HepG2 (cell line): ENCODE data around the gene SLC1A5. TPM values are rescaled to one million over a fixed set of nuclear protein-coding genes. Genes with fewer than 3 reads are reported as not detected.

ENCODE experiments used
- ESRRA ChIP-seq: sonication (generic); formaldehyde crosslinking; IDR thresholded peaks from 2 replicates; pipeline ENCODE4 v1.5.1; 2020; ENCODE audit warnings: mild to moderate bottlenecking, low read depth, missing genetic modification reagents
- HMG20B ChIP-seq: conservative IDR thresholded peaks from 2 replicates; pipeline ENCODE4 v1.6.1; 2016; ENCODE audit warnings: missing genetic modification reagents, missing compliant biosample characterization
- KDM2A ChIP-seq: sonication (generic); formaldehyde crosslinking; IDR thresholded peaks from 2 replicates; pipeline ENCODE4 v1.4.0; 2020; ENCODE audit warnings: low read depth, missing genetic modification reagents, borderline replicate concordance
- MXI1 ChIP-seq: IDR thresholded peaks from 3 replicates; pipeline ENCODE4 v1.6.1; 2012; ENCODE audit warnings: low read depth, low read length, inconsistent platforms, borderline replicate concordance
- RBAK ChIP-seq: sonication (generic); formaldehyde crosslinking; IDR thresholded peaks from 2 replicates; pipeline ENCODE4 v1.5.1; 2020; ENCODE audit warnings: mild to moderate bottlenecking, missing genetic modification reagents
- ZHX2 ChIP-seq, 2 experiments: sonication (generic) in 1 of 2; formaldehyde crosslinking in 1 of 2; IDR thresholded peaks; 2 replicates each; pipeline versions ENCODE4 v1.6.1 to v1.9.0; 2014 to 2022; ENCODE audit warnings: antibody characterized with exemption in 1 of 2, borderline replicate concordance in 1 of 2, inconsistent platforms in 1 of 2, low read depth in 1 of 2, missing genetic modification reagents in 1 of 2
- ZMYM3 ChIP-seq: sonication (generic); formaldehyde crosslinking; IDR thresholded peaks from 2 replicates; pipeline ENCODE4 v1.5.1; 2020; ENCODE audit warnings: mild to moderate bottlenecking, missing genetic modification reagents
- ZNF362 ChIP-seq: sonication (generic); formaldehyde crosslinking; IDR thresholded peaks from 2 replicates; pipeline ENCODE4 v1.4.0; 2020; ENCODE audit warnings: missing genetic modification reagents, mild to moderate bottlenecking, borderline replicate concordance
- ZNF800 ChIP-seq: sonication (generic); formaldehyde crosslinking; IDR thresholded peaks from 2 replicates; pipeline ENCODE4 v1.4.0; 2020; ENCODE audit warnings: missing genetic modification reagents
- polyA plus RNA-seq, 8 experiments: library from polyadenylated mRNA; depleted of rRNA in 3 of 8; stranded (reverse) in 7 of 8; unstranded in 1 of 8; fragments of >200 nt; fragmentation: Illumina TruSeq in 4 of 8; extraction: Trizol in 4 of 8; gene quantifications; 2 replicates each; pipeline versions ENCODE4 v1.2.1 to v1.2.3, GENCODE V29; 2011 to 2016; ENCODE audit warnings: low read depth in 4 of 8, missing spikeins in 1 of 8, mixed read lengths in 1 of 8; ENCODE audit not compliant: insufficient read depth in 1 of 8
- total RNA-seq, 5 experiments: library from RNA; depleted of rRNA; stranded (reverse); fragments of >200 nt; fragmentation: Illumina TruSeq; extraction: Trizol; gene quantifications; 2 replicates each; pipeline ENCODE4 v1.2.3, GENCODE V29; 2016; ENCODE audit warnings: low read depth in 1 of 5
- TF ChIP-seq, protein P1 (sequence below): sonication (generic); formaldehyde crosslinking; IDR thresholded peaks from 2 replicates; pipeline ENCODE4 v1.4.0; 2020; ENCODE audit warnings: missing genetic modification reagents, borderline replicate concordance
- TF ChIP-seq, protein P2 (sequence below): sonication (generic); formaldehyde crosslinking; IDR thresholded peaks from 2 replicates; pipeline ENCODE4 v1.5.0; 2020; ENCODE audit warnings: missing genetic modification reagents, mild to moderate bottlenecking, borderline replicate concordance

The SLC1A5 gene
- total and polyA plus RNA-seq, 2 of the 13 experiments (the other 11 are each of a cell fraction or from before 2014, with no cell fraction given), result 120 to 159 TPM

DNA sequence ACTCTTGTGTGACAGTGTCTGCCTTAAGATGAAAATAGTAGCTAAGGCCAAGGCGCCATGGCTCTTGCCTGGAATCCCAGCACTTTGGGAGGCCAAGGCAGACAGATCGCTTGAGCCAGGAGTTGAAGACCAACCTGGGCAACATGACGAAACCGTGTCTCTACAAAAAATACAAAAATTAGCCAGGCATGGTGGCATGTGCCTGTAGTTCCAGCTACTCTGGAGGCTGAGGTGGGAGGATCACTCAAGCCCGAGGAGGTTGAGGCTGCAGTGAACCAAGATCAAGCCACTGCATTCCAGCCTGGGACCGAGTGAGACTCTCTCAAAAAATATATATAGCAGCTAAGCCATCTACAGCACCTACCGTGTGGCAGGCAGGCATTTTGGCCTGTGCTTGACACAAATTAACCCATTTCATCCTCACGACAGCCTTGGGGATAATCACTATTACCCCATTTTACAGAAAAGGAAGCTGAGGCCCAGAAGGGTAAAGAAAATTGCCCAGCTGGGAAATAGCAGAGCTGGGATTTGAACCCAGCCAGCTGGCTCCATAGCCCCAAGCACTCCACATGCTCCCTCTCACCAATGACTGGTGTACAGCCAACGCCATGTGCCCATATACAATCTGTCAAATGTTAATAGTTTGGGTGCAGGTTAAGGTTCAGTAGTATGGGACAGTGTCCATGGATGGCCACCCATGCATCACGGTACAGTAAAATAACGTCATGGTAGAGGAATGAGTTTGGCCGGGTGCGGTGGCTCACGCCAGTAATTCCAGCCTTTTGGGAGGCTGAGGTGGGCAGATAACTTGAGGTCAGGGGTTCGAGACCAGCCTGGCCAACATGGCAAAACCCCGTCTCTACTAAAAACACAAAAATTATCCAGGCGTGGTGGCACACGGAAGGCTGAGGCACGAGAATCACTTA lies 3.1 kb downstream of the SLC1A5 start (continued):
- TF ChIP-seq ZHX2 (IDR thresholded peaks at IDR 0.05; ENCODE audit: low read depth) (no peak), ZHX2 (CRISPR knock-in tag; IDR thresholded peaks at IDR 0.05; ENCODE audit: borderline replicate concordance) (no peak), ZMYM3 (peak; percentile 78; the same call in 1 of the 2 replicates), KDM2A (CRISPR knock-in tag) (peak; percentile 17; the same call in 1 of the 2 replicates), ZNF800 (CRISPR knock-in tag) (0 out of 2 replicates have a peak, but pooled peaks have one; percentile 7), RBAK (CRISPR knock-in tag) (no peak), HMG20B (CRISPR knock-in tag) (no peak), ESRRA (0 out of 2 replicates have a peak, but pooled peaks have one; percentile 1), MXI1 (no peak), ZNF362 (CRISPR knock-in tag) (no peak)
- TF ChIP-seq, protein P1, sequence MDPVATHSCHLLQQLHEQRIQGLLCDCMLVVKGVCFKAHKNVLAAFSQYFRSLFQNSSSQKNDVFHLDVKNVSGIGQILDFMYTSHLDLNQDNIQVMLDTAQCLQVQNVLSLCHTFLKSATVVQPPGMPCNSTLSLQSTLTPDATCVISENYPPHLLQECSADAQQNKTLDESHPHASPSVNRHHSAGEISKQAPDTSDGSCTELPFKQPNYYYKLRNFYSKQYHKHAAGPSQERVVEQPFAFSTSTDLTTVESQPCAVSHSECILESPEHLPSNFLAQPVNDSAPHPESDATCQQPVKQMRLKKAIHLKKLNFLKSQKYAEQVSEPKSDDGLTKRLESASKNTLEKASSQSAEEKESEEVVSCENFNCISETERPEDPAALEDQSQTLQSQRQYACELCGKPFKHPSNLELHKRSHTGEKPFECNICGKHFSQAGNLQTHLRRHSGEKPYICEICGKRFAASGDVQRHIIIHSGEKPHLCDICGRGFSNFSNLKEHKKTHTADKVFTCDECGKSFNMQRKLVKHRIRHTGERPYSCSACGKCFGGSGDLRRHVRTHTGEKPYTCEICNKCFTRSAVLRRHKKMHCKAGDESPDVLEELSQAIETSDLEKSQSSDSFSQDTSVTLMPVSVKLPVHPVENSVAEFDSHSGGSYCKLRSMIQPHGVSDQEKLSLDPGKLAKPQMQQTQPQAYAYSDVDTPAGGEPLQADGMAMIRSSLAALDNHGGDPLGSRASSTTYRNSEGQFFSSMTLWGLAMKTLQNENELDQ (CRISPR knock-in tag), result no peak
- TF ChIP-seq, protein P2, sequence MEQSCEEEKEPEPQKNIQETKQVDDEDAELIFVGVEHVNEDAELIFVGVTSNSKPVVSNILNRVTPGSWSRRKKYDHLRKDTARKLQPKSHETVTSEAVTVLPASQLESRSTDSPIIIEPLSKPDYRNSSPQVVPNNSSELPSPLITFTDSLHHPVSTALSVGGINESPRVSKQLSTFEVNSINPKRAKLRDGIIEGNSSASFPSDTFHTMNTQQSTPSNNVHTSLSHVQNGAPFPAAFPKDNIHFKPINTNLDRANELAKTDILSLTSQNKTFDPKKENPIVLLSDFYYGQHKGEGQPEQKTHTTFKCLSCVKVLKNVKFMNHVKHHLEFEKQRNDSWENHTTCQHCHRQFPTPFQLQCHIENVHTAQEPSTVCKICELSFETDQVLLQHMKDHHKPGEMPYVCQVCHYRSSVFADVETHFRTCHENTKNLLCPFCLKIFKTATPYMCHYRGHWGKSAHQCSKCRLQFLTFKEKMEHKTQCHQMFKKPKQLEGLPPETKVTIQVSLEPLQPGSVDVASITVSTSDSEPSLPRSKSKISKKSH, result 0 out of 2 replicates have a peak, but pooled peaks have one; percentile 4
